GM19099 (cell line): Measurements from ENCODE around the gene HIVEP3.

Experiments used
- POLR2A ChIP-seq: IDR thresholded peaks from 3 replicates; pipeline ENCODE4 v1.6.1; 2011; ENCODE audit warnings: low read depth; ENCODE audit not compliant: insufficient read length; ENCODE audit errors: extremely low read depth

Gene HIVEP3

DNA sequence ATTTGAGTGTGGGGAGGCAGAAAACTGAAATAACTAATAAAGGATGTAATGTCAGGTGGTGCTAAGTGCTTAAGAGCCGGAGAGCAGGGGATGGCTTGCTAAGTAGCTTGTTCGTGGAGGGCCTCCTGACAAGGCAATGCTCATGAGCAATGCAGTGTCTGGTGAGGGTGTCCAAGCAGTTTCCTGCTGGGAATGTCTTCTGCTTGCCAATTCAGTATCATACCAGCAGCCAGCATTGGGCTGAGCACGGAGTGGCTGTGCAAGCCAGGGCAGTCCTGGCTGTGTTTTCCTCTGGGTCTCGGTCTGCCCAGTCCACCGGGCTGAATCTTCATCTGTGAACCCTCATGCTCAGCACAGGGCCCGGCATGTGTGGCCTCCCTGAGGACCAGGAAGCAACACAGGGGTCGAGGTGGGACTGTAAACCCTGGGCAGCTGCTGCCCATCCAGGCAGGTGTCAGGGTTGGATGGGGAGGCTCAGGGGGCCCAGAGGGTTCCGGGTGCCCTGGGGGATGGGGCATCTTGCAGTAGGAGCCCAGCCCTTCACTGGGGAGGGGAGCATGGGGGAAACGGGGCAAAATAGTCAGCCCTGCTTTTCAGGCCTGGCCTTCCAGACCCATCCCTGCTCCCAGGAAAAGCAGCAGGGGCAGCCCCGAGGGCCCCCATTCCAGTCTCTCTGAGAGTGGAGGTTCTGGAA is 461.7 kb downstream of the HIVEP3 start:
- no peak for TF ChIP-seq POLR2A
